Mammary epithelial cell (primary cell): ENCODE data around the gene OR2Y1.

Experiments used
- EZH2 ChIP-seq: IDR thresholded peaks from 2 replicates; pipeline ENCODE4 v1.6.1; 2012; ENCODE audit warnings: low read length, inconsistent platforms, borderline replicate concordance
- TF ChIP-seq, protein P1 (sequence below), 2 donors: IDR thresholded peaks in 1 of 2; conservative IDR thresholded peaks in 1 of 2; 2 replicates each; pipeline ENCODE4 v1.5.1; 2011 to 2012; ENCODE audit warnings: inconsistent platforms in 2 of 2, low read length in 2 of 2, mild to moderate bottlenecking in 2 of 2, control low read depth in 1 of 2, low read depth in 1 of 2; ENCODE audit not compliant: insufficient read depth in 1 of 2; ENCODE audit errors: extremely low read depth in 1 of 2

DNA sequence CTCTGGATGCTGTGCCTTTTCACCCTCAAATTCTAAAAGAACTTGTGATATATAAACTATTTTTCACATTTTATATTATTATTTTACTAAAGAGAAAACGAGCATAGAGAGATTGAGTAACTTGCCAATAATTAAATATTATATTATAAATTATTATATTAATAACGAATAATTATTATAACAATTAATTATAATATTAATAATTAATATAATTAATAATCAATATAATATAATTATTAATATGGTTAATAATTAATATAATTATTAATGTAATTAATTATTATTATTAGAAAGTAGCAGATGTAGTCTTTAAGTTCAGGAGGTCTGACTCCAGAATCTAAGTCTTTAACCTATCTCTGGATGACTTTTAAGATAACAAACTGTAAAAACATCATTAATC lies 20.1 kb downstream of the OR2Y1 start:
- TF ChIP-seq, protein P1, sequence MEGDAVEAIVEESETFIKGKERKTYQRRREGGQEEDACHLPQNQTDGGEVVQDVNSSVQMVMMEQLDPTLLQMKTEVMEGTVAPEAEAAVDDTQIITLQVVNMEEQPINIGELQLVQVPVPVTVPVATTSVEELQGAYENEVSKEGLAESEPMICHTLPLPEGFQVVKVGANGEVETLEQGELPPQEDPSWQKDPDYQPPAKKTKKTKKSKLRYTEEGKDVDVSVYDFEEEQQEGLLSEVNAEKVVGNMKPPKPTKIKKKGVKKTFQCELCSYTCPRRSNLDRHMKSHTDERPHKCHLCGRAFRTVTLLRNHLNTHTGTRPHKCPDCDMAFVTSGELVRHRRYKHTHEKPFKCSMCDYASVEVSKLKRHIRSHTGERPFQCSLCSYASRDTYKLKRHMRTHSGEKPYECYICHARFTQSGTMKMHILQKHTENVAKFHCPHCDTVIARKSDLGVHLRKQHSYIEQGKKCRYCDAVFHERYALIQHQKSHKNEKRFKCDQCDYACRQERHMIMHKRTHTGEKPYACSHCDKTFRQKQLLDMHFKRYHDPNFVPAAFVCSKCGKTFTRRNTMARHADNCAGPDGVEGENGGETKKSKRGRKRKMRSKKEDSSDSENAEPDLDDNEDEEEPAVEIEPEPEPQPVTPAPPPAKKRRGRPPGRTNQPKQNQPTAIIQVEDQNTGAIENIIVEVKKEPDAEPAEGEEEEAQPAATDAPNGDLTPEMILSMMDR (conservative IDR thresholded peaks at IDR 0.05 in 1 of 2, IDR thresholded peaks at IDR 0.05 in 1 of 2; ENCODE audit: extremely low read depth in 1 of 2, insufficient read depth in 1 of 2, low read depth in 1 of 2, low read length in 2 of 2) = no peak
- no peak for TF ChIP-seq EZH2
